Inferior parietal cortex (tissue), 1 donor: ENCODE data around the gene SPRTN.

Source experiments
- DNase-seq: peaks from one replicate; pipeline ENCODE4 v3.0.0-alpha.2; 2016; ENCODE audit errors: extremely low spot score

The SPRTN gene

DNA sequence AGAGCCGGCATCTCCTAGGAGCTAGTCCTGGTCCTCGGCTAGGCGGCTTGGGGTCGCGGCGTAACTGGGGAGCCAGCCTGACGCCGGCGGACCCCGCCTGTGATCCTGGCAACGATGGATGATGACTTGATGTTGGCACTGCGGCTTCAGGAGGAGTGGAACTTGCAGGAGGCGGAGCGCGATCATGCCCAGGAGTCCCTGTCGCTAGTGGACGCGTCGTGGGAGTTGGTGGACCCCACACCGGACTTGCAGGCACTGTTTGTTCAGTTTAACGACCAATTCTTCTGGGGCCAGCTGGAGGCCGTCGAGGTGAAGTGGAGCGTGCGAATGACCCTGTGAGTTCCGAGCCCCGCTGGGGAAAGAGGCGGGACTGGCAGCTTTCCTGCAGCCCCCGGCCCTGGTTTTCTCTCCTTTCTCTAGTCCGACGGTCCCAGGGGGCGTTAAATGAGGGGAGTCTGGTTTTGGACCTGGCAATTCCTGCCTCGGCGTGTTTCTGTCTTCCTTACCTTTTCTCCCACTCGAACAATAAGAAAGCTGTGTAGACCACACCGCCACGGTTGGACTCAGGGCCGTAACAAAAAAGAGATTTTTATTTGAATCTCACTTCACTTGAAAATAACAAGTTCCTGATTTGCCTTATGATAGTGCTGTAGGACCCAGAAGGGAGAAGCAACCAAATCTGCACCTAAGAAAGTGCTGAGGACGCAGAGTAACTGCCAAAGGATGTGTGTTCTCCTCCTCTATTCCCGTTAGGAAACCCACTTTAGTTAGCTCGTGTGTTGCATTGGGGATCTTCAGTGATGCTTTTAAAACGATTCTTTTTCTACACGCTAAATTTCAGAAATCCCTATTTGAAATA, at the start of gene SPRTN:
Gene SPRTN, plus strand, starts transcription at position 24 of the 859 bp plus-strand sequence. Its CDS starts 91 bp downstream, at position 115.
- DNase-seq, result no peak

GRCh38 chr1:231295938-231296337, 42.2 kb upstream of the SPRTN start:
- no peak for DNase-seq

DNA sequence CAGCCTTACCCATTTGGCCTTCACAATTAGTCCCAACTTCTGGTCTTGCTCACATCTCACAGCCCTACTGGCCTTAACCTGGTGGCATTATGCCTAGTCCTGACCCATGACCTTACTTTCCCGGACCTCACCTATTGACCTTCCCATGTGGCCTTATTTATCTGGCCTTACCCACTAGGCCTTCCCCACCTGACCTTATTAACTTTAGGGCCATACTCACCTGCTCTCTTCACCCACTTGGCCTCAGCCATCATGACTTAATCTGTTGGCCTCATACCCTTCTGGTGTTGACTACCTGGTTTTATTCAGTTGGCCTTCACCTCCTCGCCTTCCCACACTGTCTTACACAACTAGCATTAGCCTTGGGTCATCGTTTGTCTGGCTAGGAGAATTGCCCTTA, 36.1 kb upstream of the SPRTN start:
- no peak for DNase-seq

GRCh38 chr1:231310391-231310934, 27.6 kb upstream of the SPRTN start:
- no peak for DNase-seq

DNA sequence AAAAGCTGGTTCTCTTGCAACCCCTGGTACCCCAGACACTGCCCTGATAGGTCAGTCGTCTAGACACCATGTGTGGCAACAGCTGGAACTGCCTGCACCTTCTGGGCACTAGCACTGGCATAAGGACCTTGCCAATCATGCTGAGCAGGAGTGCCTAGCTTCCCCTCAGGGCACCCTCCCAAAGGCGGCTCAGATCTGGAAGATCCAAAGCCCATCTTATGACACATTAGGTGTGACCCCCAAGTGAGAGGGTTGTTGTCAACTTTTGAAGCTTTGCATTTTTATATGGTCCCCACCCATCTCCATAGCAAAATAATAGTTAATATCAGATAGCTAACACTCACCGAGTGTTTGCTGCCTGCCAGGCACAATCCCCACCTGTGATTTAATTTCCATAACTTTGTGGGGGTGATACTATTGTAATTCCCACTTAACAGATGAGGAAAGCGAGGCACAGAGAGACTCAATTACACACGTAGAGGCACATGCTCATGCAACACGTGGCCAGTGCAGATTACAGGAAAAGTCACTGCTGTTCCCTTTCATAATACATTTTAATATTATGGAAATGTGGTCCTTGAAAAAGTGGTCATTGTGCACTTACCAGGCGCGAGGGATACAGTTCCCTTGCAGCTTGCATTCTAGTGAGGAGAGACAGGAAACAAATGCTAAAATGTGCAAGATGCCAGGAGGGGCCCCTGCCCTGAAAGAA, 26.2 kb upstream of the SPRTN start:
- DNase-seq, result no peak

DNA sequence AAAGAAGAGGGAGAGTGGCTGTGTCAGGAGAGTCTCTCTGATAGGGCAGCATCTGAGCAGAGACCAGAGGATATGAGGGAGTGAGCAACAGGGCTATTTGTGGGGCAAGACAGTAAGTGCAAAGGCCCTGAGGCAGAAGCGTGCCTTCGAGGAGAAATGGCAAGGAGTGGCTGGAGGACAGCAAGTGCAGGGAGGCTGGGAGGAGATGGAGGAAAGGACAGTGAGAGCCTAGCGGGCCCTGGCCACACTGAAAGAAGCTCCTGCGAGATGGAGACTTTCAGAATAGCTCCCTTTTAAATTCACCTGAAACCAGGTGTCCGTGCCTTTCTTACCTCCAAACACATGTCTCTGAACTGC, 25.7 kb upstream of the SPRTN start:
- DNase-seq, result no peak

DNA sequence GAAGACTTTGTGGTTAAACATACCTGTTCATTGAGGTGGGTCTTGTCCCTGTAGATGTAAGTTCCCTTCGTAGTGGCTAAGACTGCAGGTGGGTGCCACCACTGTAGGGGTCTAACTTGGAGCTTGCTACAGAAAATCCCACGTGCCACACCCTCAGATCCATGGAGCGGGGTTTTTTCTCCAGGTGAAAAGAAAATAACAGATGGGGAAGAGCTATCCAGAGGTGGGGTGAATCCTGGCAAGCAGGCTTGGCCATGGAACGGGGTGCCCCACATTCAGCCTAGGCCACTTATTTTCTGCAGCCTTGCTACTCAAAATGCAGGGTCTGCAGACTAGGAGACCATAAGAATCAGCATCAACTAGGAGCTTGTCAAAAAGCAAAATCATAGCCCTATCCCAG, 24.4 kb upstream of the SPRTN start:
- no peak for DNase-seq

GRCh38 chr1:231315887-231316286, 22.2 kb upstream of the SPRTN start:
- DNase-seq, result no peak

- DNase-seq, result no peak
These were observed 20.6 kb upstream of the SPRTN start for GRCh38 chr1:231317306-231318014.

- DNase-seq, result no peak
These were observed 20.1 kb upstream of the SPRTN start for GRCh38 chr1:231318015-231318355.

DNA sequence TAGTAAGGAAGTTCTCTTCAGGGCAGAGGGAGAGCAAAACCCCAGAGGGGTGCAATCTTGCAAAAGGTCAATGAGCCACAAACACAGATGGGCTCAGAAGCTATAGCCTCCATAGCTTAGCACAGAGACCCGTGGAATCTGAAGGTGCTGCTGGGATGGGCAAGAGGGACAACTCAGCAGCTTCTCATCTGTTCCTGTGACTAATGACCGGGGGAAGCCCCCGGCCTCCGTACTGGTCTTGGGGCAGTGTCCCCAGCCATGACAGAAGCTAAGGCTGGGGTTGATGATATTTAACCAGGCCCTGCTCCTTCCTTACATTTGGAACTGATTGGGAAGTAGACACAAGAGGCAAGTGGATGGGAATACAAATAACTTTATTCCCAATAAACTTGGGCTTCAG, 19.5 kb upstream of the SPRTN start:
- no peak for DNase-seq

- no peak for DNase-seq
These were observed 19.0 kb upstream of the SPRTN start for GRCh38 chr1:231319080-231319479.

DNA sequence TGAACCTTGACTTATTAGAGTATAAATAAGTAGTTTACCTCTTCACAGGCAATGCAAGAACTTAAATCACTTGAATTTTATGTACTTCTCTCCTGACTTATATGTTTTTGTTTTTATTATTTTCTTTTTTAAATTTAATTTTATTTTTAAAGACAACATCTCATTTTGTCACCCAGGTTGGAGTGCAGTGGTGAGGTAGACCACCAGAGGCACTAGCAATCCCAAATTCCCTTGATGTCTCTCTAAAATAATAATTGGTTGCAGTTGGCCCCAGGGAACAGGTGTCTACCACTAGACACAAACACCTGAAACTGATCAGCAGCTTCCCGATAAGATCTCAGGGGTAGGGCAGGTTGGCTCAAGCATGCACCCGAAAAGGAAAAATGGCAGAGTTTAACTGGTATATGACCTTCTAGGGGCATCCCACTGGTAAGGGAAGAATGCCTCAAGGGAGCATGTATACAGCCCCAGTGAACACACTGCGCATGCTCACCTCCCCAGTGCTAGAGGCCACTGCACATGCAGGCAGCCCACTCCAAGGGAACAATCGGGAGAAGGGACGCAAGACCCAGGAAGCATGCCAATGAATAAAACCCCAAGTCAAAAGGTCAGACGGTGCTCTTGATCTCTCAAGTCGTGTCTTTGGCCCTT, 15.1 kb upstream of the SPRTN start:
- DNase-seq, result no peak

DNA sequence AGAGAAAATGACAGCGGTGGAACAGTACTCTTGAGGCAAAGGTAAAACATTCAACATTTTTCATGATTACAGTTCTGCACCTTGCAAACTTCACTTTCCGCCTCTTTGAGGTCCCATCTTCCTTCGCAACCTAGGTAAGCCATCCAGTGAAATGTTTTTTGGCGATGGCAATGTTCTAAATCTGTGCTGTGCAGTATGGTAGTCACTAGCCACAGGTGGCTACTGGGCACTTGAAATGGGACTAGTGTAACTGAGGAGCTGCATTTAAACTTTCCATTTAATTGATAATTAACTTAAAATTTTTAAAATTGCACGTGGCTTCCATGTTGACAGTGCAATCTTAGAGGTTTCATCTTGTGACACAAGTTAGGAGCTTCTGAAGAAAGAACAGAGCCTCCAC, 13.4 kb upstream of the SPRTN start:
- no peak for DNase-seq

DNA sequence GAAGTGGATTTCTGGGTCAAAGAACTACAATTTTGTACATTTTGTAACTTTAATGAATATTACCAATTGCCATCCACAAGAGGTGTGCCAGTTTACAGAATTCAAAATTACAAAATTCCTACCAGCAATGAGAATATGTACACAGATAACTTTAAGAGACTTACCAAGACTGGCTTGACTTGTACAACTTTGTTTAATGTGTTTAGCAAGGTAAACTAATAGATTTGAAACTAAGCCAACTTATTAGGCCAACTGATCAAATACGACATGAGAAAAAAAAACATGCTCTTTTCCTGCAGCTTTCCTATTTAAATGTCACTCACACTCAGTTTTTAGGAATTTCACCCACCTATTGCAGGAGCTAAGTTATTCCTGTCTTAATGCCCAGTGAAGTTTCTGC, 11.8 kb upstream of the SPRTN start:
- no peak for DNase-seq

- no peak for DNase-seq
These were observed 10.5 kb upstream of the SPRTN start for GRCh38 chr1:231327617-231328016.

DNA sequence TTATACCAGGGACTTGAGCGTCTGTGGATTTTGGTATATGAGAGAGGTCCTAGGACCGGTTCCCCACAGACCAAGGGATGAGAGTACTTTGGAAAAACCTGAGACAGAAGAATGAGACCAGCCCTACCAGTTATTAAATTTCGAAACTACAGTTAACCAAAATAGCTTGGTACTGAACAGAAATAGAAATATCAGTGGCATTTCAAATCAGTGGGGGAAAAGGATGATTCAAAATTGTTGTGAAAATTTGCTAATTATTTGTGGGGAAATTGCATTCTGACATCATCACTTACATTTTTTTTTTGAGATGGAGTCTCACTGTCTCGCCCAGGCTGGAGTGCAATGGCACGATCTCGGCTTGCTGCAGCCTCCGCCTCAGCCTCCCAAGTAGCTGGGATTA, 8.6 kb upstream of the SPRTN start:
- no peak for DNase-seq

- no peak for DNase-seq
These were observed 5.3 kb upstream of the SPRTN start for GRCh38 chr1:231332761-231333160.

GRCh38 chr1:231334079-231334666, 3.9 kb upstream of the SPRTN start:
- no peak for DNase-seq

- DNase-seq, result no peak
These were observed 3.1 kb upstream of the SPRTN start for GRCh38 chr1:231334952-231335351.
